Measurements from ENCODE around the gene ICE1. TPM values are rescaled to one million over a fixed set of nuclear protein-coding genes. Genes with fewer than 3 reads are reported as not detected.

Gene ICE1
- total and polyA plus RNA-seq, 2 of the 4 experiments (the other 2 are of a cell fraction) = 9.0 to 18.5 TPM

DNA sequence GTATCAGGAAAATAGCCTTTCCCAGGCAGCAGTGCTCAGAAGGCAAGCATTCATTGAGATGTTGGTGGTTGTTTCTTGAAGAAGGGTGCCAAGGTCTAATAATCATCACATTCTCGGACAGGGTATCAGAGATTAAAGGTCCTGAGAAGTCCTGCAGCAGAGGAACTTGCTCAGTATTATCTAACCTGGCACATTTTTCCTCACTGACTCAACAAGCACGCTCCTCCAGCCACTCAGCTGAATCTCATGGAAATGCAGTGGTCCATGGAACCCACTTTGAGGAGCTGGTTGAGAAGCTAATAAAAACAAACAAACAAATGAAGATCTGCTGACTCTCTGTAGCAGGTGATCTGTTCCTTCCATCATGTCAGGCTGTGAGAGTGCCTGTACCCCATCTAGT is 35.3 kb upstream of the ICE1 start:
- Histone ChIP-seq H3K18ac (ENCODE audit: low read depth, low read length) (no peak overlapping the region), H3K79me1 (ENCODE audit: low read depth in 1 of 2, low read length in 2 of 2) (no peaks in the 10 kb centered on the region), H3K23ac (ENCODE audit: low read depth, low read length) (no peak overlapping the region), H3K27me3 (ENCODE audit: control insufficient read depth, insufficient read depth, low read length) (no peaks in the 10 kb centered on the region), H3K36me3 (ENCODE audit: control insufficient read depth, insufficient read depth, low read length) (no peaks in the 10 kb centered on the region), H3K9me3 (ENCODE audit: control insufficient read depth, insufficient read depth, low read length) (0 out of 2 replicates have a peak, but pooled peaks cover 2% of the 10 kb centered on the region), H3K27ac (ENCODE audit: insufficient read depth, low read length) (no peak overlapping the region), H3K14ac (replicated peaks; ENCODE audit: low read depth, low read length) (no peak overlapping the region), H3K9me1 (ENCODE audit: insufficient read depth, low read length) (no peaks in the 10 kb centered on the region), H2AK9ac (replicated peaks; ENCODE audit: low read depth, low read length, poor library complexity) (no peak overlapping the region), H3K9ac (ENCODE audit: low read depth, low read length) (no peak overlapping the region), H2BK5ac (ENCODE audit: low read depth, low read length, poor library complexity, severe bottlenecking) (no peak overlapping the region), H3K56ac (ENCODE audit: extremely low read depth, insufficient read depth, low read length) (no peak overlapping the region), H4K20me1 (ENCODE audit: insufficient read depth, low read length) (no peaks in the 10 kb centered on the region), H4K91ac (ENCODE audit: insufficient read depth, low read depth, low read length) (no peak overlapping the region), H2BK120ac (ENCODE audit: low read depth, low read length) (no peak overlapping the region), H3K4ac (ENCODE audit: low read depth, low read length) (no peak overlapping the region), H3K4me3 (ENCODE audit: insufficient read depth, low read depth, low read length) (no peak overlapping the region), H3K4me1 (ENCODE audit: control insufficient read depth, insufficient read depth, low read length) (no peaks in the 10 kb centered on the region), H2BK15ac (ENCODE audit: low read depth, low read length) (no peak overlapping the region), H4K5ac (ENCODE audit: low read depth, low read length) (no peak overlapping the region), H2AFZ (replicated peaks; ENCODE audit: low read length, poor library complexity) (no peak overlapping the region), H4K8ac (ENCODE audit: low read depth in 2 of 2, low read length in 2 of 2) (no peak overlapping the region), H3K4me2 (ENCODE audit: low read depth, low read length) (no peak overlapping the region), H2BK20ac (ENCODE audit: low read depth, low read length) (no peak overlapping the region), H2AK5ac (ENCODE audit: low read depth, low read length) (no peak overlapping the region)
- no peak for TF ChIP-seq RCOR1 (IDR thresholded peaks at IDR 0.05; ENCODE audit: insufficient replicate concordance, low read length)
- TF ChIP-seq BHLHE40 (IDR thresholded peaks at IDR 0.05; ENCODE audit: low read depth, low read length) = no peak
- TF ChIP-seq RAD21 (IDR thresholded peaks at IDR 0.05; ENCODE audit: low read length) = no peak
- TF ChIP-seq, protein P1, sequence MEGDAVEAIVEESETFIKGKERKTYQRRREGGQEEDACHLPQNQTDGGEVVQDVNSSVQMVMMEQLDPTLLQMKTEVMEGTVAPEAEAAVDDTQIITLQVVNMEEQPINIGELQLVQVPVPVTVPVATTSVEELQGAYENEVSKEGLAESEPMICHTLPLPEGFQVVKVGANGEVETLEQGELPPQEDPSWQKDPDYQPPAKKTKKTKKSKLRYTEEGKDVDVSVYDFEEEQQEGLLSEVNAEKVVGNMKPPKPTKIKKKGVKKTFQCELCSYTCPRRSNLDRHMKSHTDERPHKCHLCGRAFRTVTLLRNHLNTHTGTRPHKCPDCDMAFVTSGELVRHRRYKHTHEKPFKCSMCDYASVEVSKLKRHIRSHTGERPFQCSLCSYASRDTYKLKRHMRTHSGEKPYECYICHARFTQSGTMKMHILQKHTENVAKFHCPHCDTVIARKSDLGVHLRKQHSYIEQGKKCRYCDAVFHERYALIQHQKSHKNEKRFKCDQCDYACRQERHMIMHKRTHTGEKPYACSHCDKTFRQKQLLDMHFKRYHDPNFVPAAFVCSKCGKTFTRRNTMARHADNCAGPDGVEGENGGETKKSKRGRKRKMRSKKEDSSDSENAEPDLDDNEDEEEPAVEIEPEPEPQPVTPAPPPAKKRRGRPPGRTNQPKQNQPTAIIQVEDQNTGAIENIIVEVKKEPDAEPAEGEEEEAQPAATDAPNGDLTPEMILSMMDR (conservative IDR thresholded peaks at IDR 0.05; ENCODE audit: low read depth, low read length) = no peak
- TF ChIP-seq CHD1 (IDR thresholded peaks at IDR 0.05; ENCODE audit: low read depth, low read length) = no peak
- TF ChIP-seq CEBPB (IDR thresholded peaks at IDR 0.05; ENCODE audit: low read depth, low read length) = no peak
- TF ChIP-seq FOS (IDR thresholded peaks at IDR 0.05; ENCODE audit: low read depth, low read length) = no peak
- no peak for TF ChIP-seq MXI1 (IDR thresholded peaks at IDR 0.05; ENCODE audit: borderline replicate concordance, low read depth, low read length)
- TF ChIP-seq RFX5 (IDR thresholded peaks at IDR 0.05; ENCODE audit: low read depth, low read length) = no peak
- no peak for TF ChIP-seq NFE2L2 (IDR thresholded peaks at IDR 0.05; ENCODE audit: low read depth, low read length)
- no peak for TF ChIP-seq SMC3 (IDR thresholded peaks at IDR 0.05; ENCODE audit: low read depth, low read length)
- TF ChIP-seq POLR2A (IDR thresholded peaks at IDR 0.05; ENCODE audit: low read depth, low read length) = no peak
- TF ChIP-seq, protein P2, sequence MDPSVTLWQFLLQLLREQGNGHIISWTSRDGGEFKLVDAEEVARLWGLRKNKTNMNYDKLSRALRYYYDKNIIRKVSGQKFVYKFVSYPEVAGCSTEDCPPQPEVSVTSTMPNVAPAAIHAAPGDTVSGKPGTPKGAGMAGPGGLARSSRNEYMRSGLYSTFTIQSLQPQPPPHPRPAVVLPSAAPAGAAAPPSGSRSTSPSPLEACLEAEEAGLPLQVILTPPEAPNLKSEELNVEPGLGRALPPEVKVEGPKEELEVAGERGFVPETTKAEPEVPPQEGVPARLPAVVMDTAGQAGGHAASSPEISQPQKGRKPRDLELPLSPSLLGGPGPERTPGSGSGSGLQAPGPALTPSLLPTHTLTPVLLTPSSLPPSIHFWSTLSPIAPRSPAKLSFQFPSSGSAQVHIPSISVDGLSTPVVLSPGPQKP (IDR thresholded peaks at IDR 0.05; ENCODE audit: borderline replicate concordance, low read depth, low read length) = no peak
- TF ChIP-seq MAZ (IDR thresholded peaks at IDR 0.05; ENCODE audit: borderline replicate concordance, low read depth, low read length) = no peak
- TF ChIP-seq, protein P3, sequence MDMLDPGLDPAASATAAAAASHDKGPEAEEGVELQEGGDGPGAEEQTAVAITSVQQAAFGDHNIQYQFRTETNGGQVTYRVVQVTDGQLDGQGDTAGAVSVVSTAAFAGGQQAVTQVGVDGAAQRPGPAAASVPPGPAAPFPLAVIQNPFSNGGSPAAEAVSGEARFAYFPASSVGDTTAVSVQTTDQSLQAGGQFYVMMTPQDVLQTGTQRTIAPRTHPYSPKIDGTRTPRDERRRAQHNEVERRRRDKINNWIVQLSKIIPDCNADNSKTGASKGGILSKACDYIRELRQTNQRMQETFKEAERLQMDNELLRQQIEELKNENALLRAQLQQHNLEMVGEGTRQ (IDR thresholded peaks at IDR 0.05; ENCODE audit: low read depth, low read length) = no peak
- intact Hi-C loops (cut with micrococcal nuclease) (no loop called here), in situ Hi-C loops (cut with MboI; ENCODE audit: low sequenced_read_pairs) (no loop called here), dilution Hi-C loops (cut with HindIII; ENCODE audit: low sequenced_read_pairs, unreplicated experiment) (no loop called here)
- no TSS peak for BruUV-seq (replicated peaks)
- ChIA-PET POLR2A (ENCODE audit: unreplicated experiment) (no interaction called here), CTCF (no interaction called here)
- no CpG with 5 or more reads among the region's 2 CpGs for WGBS, 2 experiments (ENCODE audit: extremely low coverage in 2 of 2, insufficient read length in 1 of 2)
- ATAC-seq (ENCODE audit: low read depth) (no peak), DNase-seq (no peak)
